Measurements from ENCODE around the gene GSE1. TPM values are rescaled to one million over a fixed set of nuclear protein-coding genes. Genes with fewer than 3 reads are reported as not detected.

The GSE1 gene
- total and polyA plus RNA-seq, 9 of the 15 experiments (the other 6 are each of a cell fraction or from before 2014, with no cell fraction given): 12.2 to 244 (median 57.9) TPM

DNA sequence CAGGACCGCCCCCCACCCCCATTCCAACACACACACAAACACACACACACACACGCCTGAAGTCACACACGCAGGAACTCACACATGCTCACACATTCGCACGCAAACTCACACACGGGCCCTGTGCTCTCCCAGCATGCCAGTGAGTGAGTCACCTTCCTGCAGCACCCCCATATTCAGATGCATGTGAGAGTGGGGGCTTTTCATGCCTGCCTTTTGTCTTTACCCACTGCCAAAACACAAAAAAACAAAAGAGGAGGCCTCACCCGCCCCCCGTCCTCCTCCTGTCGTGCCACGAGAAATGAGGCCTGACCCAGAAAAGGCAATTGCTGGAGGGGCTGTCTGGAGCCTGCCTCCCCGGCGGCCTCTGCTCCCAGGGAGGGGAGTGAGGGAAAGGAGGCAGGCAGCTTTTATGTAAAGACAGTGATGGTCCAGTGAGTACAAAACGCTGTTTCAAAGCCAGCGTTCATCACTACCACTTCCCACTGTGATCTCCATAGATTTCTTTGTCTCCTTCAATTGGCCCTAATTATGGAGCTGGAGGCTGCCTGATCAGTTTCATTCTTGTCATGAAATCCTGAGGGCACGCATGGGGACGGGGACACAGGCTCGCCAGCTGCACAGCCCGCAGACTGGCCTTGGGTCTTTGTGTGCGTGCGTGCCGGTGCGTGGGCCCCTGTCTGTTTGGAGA, 29.5 kb upstream of the GSE1 start:
- intact Hi-C loops (cut with micrococcal nuclease): no loop called here
- H3K36me3 ChIP-seq (ENCODE audit: control insufficient read depth, insufficient read depth, low read length): peaks cover 80% of the 10 kb centered on the region; the same call in 2 of the 3 replicates
- ChIA-PET CTCF (ENCODE audit: low intra/inter-chr PET ratio) (no interaction called here), POLR2A (interaction anchor here (0.6 to 2.1 kb wide), 5 partner anchors 10 to 30 kb away, joined by 3 to 14 read pairs (median 4); no protein-coding TSS in a partner anchor)
- no peak for ATAC-seq
- BruUV-seq (replicated peaks): no TSS peak
- H3K79me2 ChIP-seq (ENCODE audit: control insufficient read depth, insufficient read depth, low read length): peaks cover 100% of the 10 kb centered on the region
- H3K27me3 ChIP-seq (ENCODE audit: control insufficient read depth in 2 of 2, insufficient read depth in 2 of 2, low read length in 2 of 2): no peaks in the 10 kb centered on the region
- in situ Hi-C loops (cut with MboI): no loop called here
- H3K9ac ChIP-seq (ENCODE audit: insufficient read depth in 1 of 2, low read depth in 2 of 2, low read length in 2 of 2): peak overlapping the region in 1 of 2 experiments; percentile 47; a peak in 3 of 4 replicates
- H3K9me1 ChIP-seq (ENCODE audit: control insufficient read depth, insufficient read depth, low read length): peaks cover 40% of the 10 kb centered on the region
- H3K4me3 ChIP-seq: no peak overlapping the region
- FAIRE-seq: no peak
- no peak overlapping the region for H3K4me2 ChIP-seq (ENCODE audit: insufficient read depth, low read length)
- WGBS (ENCODE audit: insufficient coverage, low coverage, missing lambda C conversion rate): 78% methylated on average over 20 of the region's 22 CpGs
- DNase-seq (ENCODE audit: extremely low read depth in 1 of 4, low spot score in 3 of 4): no peak
- no peaks in the 10 kb centered on the region for H3K9me3 ChIP-seq (replicated peaks; ENCODE audit: control insufficient read depth, insufficient read depth, low read depth, low read length)
- H4K20me1 ChIP-seq (replicated peaks; ENCODE audit: control insufficient read depth, insufficient read depth, low read length): peaks cover 99% of the 10 kb centered on the region
- H3K4me1 ChIP-seq (replicated peaks in 1 of 2; ENCODE audit: control insufficient read depth in 2 of 2, insufficient read depth in 2 of 2, low read length in 2 of 2): peaks cover 54 to 93% of the 10 kb centered on the region in 2 experiments
- no peak overlapping the region for H2AFZ ChIP-seq (ENCODE audit: low read depth, low read length)
- no peak for TF ChIP-seq TCF7 (IDR thresholded peaks at IDR 0.05; ENCODE audit: borderline replicate concordance)
- TF ChIP-seq HNRNPLL (IDR thresholded peaks at IDR 0.05; ENCODE audit: low read depth, low read length, poor library complexity, severe bottlenecking): peak; percentile 26
- no peak for TF ChIP-seq ZNF12 (CRISPR knock-in tag; IDR thresholded peaks at IDR 0.05)
- 0 out of 2 replicates have a peak, but pooled peaks have one; percentile 3 for TF ChIP-seq EGR1 (conservative IDR thresholded peaks at IDR 0.05)
- TF ChIP-seq POLR2G (IDR thresholded peaks at IDR 0.05; ENCODE audit: low read depth, low read length): peak; percentile 46
- TF ChIP-seq RBM17 (IDR thresholded peaks at IDR 0.05; ENCODE audit: borderline replicate concordance, low read depth, low read length): no peak
- H3K27ac ChIP-seq (ENCODE audit: extremely low read depth, low read depth, low read length): peak overlapping the region; percentile 16; the same call in 1 of the 3 replicates
